Natural killer cell (primary cell): ENCODE data around the gene PNPLA1. TPM values are rescaled to one million over a fixed set of nuclear protein-coding genes. Genes with fewer than 3 reads are reported as not detected.

ENCODE experiments used
- ATAC-seq, 3 donors: fragments of 150-1000 bp in 2 of 3; fragments of 200-7000 bp in 1 of 3; cut with Tn5 transposase; 1 replicate in 1 of 3; 2 replicates in 2 of 3; pipeline ENCODE4 v1.10.0; 2021; ENCODE audit warnings: mild to moderate bottlenecking in 2 of 3, moderate library complexity in 2 of 3
- DNase-seq, 2 donors: peaks; one replicate each; pipeline versions ENCODE4 v3.0.0 to v3.0.0-alpha.2; 2013 to 2021; ENCODE audit warnings: mixed read lengths in 1 of 2
- H3K27ac ChIP-seq: one replicate; pipeline ENCODE4 v1.5.1; 2013; ENCODE audit warnings: mild to moderate bottlenecking, low read length
- H3K27me3 ChIP-seq: one replicate; pipeline ENCODE4 v1.6.1; 2013; ENCODE audit warnings: low read length; ENCODE audit not compliant: control insufficient read depth, insufficient read depth
- H3K36me3 ChIP-seq: one replicate; pipeline ENCODE4 v1.6.1; 2013; ENCODE audit warnings: low read length; ENCODE audit not compliant: control insufficient read depth, insufficient read depth
- H3K4me1 ChIP-seq: one replicate; pipeline ENCODE4 v1.6.1; 2013; ENCODE audit warnings: low read length; ENCODE audit not compliant: control insufficient read depth, insufficient read depth
- H3K4me3 ChIP-seq: one replicate; pipeline ENCODE4 v1.5.1; 2013; ENCODE audit warnings: low read length
- H3K9me3 ChIP-seq: one replicate; pipeline ENCODE4 v1.6.1; 2013; ENCODE audit warnings: low read length; ENCODE audit not compliant: control insufficient read depth, insufficient read depth
- H3K27ac Mint-ChIP-seq, 2 donors: one replicate each; pipeline ENCODE4 v1.8.0; 2022; ENCODE audit warnings: mild to moderate bottlenecking in 2 of 2, mixed read lengths in 2 of 2, moderate library complexity in 1 of 2
- H3K27me3 Mint-ChIP-seq, 2 donors: one replicate each; pipeline ENCODE4 v1.8.0; 2022; ENCODE audit warnings: low read depth in 2 of 2, mixed read lengths in 2 of 2
- H3K36me3 Mint-ChIP-seq: one replicate; pipeline ENCODE4 v1.8.0; 2022; ENCODE audit warnings: mixed read lengths
- H3K4me1 Mint-ChIP-seq, 2 donors: one replicate each; pipeline ENCODE4 v1.8.0; 2022; ENCODE audit warnings: mixed read lengths in 2 of 2
- H3K4me3 Mint-ChIP-seq: one replicate; pipeline ENCODE4 v1.8.0; 2022; ENCODE audit warnings: mild to moderate bottlenecking, moderate library complexity, mixed read lengths
- H3K9me3 Mint-ChIP-seq, 2 donors: one replicate each; pipeline ENCODE4 v1.8.0; 2022; ENCODE audit warnings: mixed read lengths in 2 of 2
- WGBS: methylation state at CpG from one replicate; pipeline ENCODE4 v1.1.7; 2013; ENCODE audit warnings: missing lambda C conversion rate; ENCODE audit not compliant: insufficient coverage; 5-methylcytosine and 5-hydroxymethylcytosine counted together
- intact Hi-C: fragments of 100-400 bp; cut with micrococcal nuclease; formaldehyde crosslinking; loops from one replicate; pipeline ENCODE4 v1.14.2; 2022
- total RNA-seq, 4 donors: library from RNA; stranded (reverse); fragments of 120-200 nt in 1 of 4; gene quantifications; one replicate each; pipeline versions ENCODE4 v1.2.3 to v1.2.4, GENCODE V29; 2013 to 2022
- TF ChIP-seq, protein P1 (sequence below): fragments of 200-600 bp; IDR thresholded peaks from one replicate; pipeline ENCODE4 v1.8.0; 2022; ENCODE audit warnings: antibody characterized with exemption

Gene PNPLA1
- total RNA-seq, 3 donors from 2014 or later (not counting 1 experiment from before 2014, with no cell fraction given): 0.14 to 3.5 (median 0.61) TPM

DNA sequence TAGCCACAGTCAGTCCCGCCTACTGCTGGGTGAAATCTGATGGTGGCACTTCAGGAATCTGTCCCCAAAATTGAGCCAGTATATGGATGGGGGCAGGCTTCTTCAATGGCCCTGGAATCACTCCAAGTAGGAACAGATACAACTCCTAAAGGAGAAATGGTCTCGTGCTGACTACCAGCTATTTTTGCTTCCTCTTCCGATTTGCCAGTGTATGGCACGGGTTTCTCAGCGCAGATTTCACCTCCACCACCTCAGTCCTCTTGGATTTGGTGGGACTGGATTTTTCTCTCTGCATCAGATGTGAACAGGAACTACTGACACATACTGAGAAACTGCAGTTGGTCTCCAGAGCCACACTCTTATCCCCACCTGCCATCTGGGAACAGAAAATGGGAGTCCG, 27.2 kb downstream of the PNPLA1 start:
- Histone ChIP-seq H3K4me3 (no peak overlapping the region), H3K9me3 (no peaks in the 10 kb centered on the region), H3K36me3 (no peaks in the 10 kb centered on the region), H3K27ac (no peak overlapping the region), H3K27me3 (no peaks in the 10 kb centered on the region), H3K4me1 (no peaks in the 10 kb centered on the region)
- 84% methylated on average over 6 of the region's 6 CpGs for WGBS
- Mint-ChIP-seq H3K4me3 (no peak overlapping the region), H3K9me3 (no peaks in the 10 kb centered on the region), H3K27me3 (peaks cover 8 to 13% of the 10 kb centered on the region in 2 donors), H3K4me1 (peaks cover 0 to under 1% of the 10 kb centered on the region in 2 donors), H3K36me3 (no peaks in the 10 kb centered on the region), H3K27ac (no peak overlapping the region)
- intact Hi-C loops: no loop called here
- TF ChIP-seq, protein P1, sequence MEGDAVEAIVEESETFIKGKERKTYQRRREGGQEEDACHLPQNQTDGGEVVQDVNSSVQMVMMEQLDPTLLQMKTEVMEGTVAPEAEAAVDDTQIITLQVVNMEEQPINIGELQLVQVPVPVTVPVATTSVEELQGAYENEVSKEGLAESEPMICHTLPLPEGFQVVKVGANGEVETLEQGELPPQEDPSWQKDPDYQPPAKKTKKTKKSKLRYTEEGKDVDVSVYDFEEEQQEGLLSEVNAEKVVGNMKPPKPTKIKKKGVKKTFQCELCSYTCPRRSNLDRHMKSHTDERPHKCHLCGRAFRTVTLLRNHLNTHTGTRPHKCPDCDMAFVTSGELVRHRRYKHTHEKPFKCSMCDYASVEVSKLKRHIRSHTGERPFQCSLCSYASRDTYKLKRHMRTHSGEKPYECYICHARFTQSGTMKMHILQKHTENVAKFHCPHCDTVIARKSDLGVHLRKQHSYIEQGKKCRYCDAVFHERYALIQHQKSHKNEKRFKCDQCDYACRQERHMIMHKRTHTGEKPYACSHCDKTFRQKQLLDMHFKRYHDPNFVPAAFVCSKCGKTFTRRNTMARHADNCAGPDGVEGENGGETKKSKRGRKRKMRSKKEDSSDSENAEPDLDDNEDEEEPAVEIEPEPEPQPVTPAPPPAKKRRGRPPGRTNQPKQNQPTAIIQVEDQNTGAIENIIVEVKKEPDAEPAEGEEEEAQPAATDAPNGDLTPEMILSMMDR: no peak
- DNase-seq (no peak), ATAC-seq (no peak)

DNA sequence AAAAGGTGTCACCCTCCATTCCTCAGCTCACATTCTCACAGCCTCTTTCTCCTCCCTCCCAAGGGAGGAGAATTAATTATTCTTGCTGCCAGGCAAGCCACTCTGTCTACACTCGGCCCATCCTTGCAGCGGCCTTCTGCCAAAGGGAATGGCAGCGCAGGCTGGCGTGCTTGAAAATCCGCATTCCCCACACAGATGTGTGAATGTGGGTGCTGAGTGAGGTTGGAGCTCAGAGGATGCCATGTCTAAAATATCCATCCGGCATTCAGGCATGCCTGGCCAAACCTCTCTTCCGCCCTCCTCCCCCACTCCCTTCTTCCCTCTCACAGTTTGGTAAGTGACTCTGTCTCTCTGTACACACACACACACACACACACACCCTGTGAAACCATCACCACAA, 27.7 kb downstream of the PNPLA1 start:
- TF ChIP-seq, protein P1: no peak
- Mint-ChIP-seq H3K9me3 (no peaks in the 10 kb centered on the region), H3K27me3 (peaks cover 12 to 18% of the 10 kb centered on the region in 2 donors), H3K27ac (no peak overlapping the region), H3K4me3 (no peak overlapping the region), H3K4me1 (peaks cover 4 to 5% of the 10 kb centered on the region in 2 donors), H3K36me3 (no peaks in the 10 kb centered on the region)
- H3K4me1 ChIP-seq: peaks cover 3% of the 10 kb centered on the region
- no peak overlapping the region for H3K4me3 ChIP-seq
- intact Hi-C loops: no loop called here
- no peak overlapping the region for H3K27ac ChIP-seq
- DNase-seq (no peak), ATAC-seq (no peak)
- no peaks in the 10 kb centered on the region for H3K27me3 ChIP-seq
- H3K36me3 ChIP-seq: no peaks in the 10 kb centered on the region
- no peaks in the 10 kb centered on the region for H3K9me3 ChIP-seq
- WGBS: 96% methylated on average over 4 of the region's 7 CpGs

DNA sequence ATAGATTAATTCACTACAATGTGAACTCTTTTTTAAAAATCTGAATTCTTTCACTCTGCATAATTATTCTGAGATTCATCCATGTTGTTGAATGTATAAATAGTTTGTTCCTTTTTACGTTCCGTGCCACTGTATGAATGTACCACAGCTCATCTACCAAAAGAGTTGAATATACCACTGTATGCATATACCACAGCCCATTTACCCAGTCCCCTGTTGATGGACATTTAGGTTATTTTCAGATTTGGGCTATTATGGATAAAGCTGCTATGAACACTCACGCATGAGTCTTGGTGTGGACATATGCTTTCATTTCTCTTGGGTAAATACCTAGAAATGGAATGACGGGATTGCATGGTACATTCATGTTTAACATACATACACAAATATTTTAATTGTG, 28.2 kb downstream of the PNPLA1 start:
- Histone ChIP-seq H3K4me1 (peaks cover 6% of the 10 kb centered on the region), H3K4me3 (no peak overlapping the region), H3K27me3 (no peaks in the 10 kb centered on the region), H3K36me3 (no peaks in the 10 kb centered on the region), H3K27ac (no peak overlapping the region), H3K9me3 (no peaks in the 10 kb centered on the region)
- intact Hi-C loops: no loop called here
- H3K27me3 Mint-ChIP-seq: peaks cover 13 to 18% of the 10 kb centered on the region in 2 donors
- peaks cover 7 to 9% of the 10 kb centered on the region in 2 donors for H3K4me1 Mint-ChIP-seq
- H3K4me3 Mint-ChIP-seq: no peak overlapping the region
- ATAC-seq (no peak), DNase-seq (no peak)
- no peaks in the 10 kb centered on the region for H3K36me3 Mint-ChIP-seq
- no CpG with 5 or more reads among the region's 4 CpGs for WGBS
- no peaks in the 10 kb centered on the region for H3K9me3 Mint-ChIP-seq
- TF ChIP-seq, protein P1: no peak
- no peak overlapping the region for H3K27ac Mint-ChIP-seq

DNA sequence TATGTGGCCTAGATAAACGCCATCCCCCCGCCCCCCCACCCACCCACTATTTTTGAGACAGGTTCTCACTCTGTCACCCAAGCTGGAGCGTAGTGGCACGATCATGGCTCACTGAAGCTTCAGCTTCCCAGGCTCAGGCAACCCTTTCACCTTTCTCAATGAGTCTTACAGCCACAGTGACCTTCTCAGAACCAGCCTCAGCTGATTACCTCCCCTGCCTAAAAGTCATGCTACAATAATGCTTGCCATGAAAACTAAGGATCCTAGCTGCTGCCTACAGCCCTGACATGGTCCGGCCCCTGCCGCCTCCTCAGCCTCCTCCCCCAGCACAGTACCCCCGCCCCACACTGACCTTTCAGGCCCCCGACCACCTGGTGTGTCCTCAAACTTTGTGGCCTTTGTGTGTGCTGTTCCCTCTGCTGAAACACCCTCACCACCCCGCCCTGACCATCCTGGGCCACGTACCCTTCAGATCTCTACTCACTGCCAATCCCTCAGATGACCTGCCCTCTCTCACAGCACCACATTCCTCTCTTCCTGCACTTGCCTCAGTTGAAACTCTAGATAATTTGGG, 31.3 kb downstream of the PNPLA1 start:
- Mint-ChIP-seq H3K4me1 (peaks cover 7 to 9% of the 10 kb centered on the region in 2 donors), H3K4me3 (no peak overlapping the region), H3K27ac (no peak overlapping the region), H3K27me3 (peaks cover 13 to 15% of the 10 kb centered on the region in 2 donors), H3K9me3 (no peaks in the 10 kb centered on the region), H3K36me3 (no peaks in the 10 kb centered on the region)
- Histone ChIP-seq H3K4me1 (peaks cover 6% of the 10 kb centered on the region), H3K9me3 (no peaks in the 10 kb centered on the region), H3K4me3 (no peak overlapping the region), H3K36me3 (no peaks in the 10 kb centered on the region), H3K27ac (no peak overlapping the region), H3K27me3 (no peaks in the 10 kb centered on the region)
- TF ChIP-seq, protein P1: no peak
- DNase-seq (no peak), ATAC-seq (no peak)
- WGBS: 78% methylated on average over 8 of the region's 10 CpGs
- intact Hi-C loops: no loop called here
